SK-N-SH (cell line): ENCODE data around the gene CDH13.

Experiments
- CTCF ChIP-seq: fragments of 200-600 bp; sonication (generic); IDR thresholded peaks from 2 replicates; pipeline ENCODE4 v1.6.1; 2017; ENCODE audit warnings: antibody characterized with exemption, mild to moderate bottlenecking, moderate library complexity
- EP300 ChIP-seq, 2 experiments: IDR thresholded peaks; 2 replicates each; pipeline versions ENCODE4 v1.4.0 to v1.6.1; 2012; ENCODE audit warnings: borderline replicate concordance in 1 of 2, low read depth in 1 of 2, low read length in 1 of 2
- FOSL2 ChIP-seq: IDR thresholded peaks from 2 replicates; pipeline ENCODE4 v1.4.0; 2012; ENCODE audit warnings: low read depth, mild to moderate bottlenecking, moderate library complexity, borderline replicate concordance
- FOXM1 ChIP-seq: IDR thresholded peaks from 2 replicates; pipeline ENCODE4 v1.4.0; 2012; ENCODE audit warnings: low read depth, mild to moderate bottlenecking
- JUND ChIP-seq: IDR thresholded peaks from 2 replicates; pipeline ENCODE4 v1.4.0; 2012
- MEF2A ChIP-seq: IDR thresholded peaks from 2 replicates; pipeline ENCODE4 v1.4.0; 2012; ENCODE audit warnings: low read depth, borderline replicate concordance
- NRF1 ChIP-seq: IDR thresholded peaks from 2 replicates; pipeline ENCODE4 v1.6.1; 2012; ENCODE audit warnings: low read depth, mild to moderate bottlenecking, low read length
- RAD21 ChIP-seq: IDR thresholded peaks from 2 replicates; pipeline ENCODE4 v1.6.1; 2012; ENCODE audit warnings: mild to moderate bottlenecking, low read length
- RFX5 ChIP-seq: IDR thresholded peaks from 2 replicates; pipeline ENCODE4 v1.6.1; 2012; ENCODE audit warnings: mild to moderate bottlenecking, improper control_type of control experiment, low read length
- TAF1 ChIP-seq: IDR thresholded peaks from 2 replicates; pipeline ENCODE4 v1.6.1; 2012; ENCODE audit warnings: low read depth, mild to moderate bottlenecking, low read length, moderate library complexity, borderline replicate concordance
- YY1 ChIP-seq: IDR thresholded peaks from 2 replicates; pipeline ENCODE4 v1.4.0; 2012; ENCODE audit warnings: low read depth, mild to moderate bottlenecking
- ZBTB33 ChIP-seq: IDR thresholded peaks from 2 replicates; pipeline ENCODE4 v1.4.0; 2012; ENCODE audit warnings: low read depth, borderline replicate concordance
- TF ChIP-seq, protein P1 (sequence below): IDR thresholded peaks from 2 replicates; pipeline ENCODE4 v1.4.0; 2012; ENCODE audit warnings: low read depth, borderline replicate concordance

GRCh38 chr16:83831456-83831987 is 1204.8 kb downstream of the CDH13 start:
- TF ChIP-seq, protein P1, sequence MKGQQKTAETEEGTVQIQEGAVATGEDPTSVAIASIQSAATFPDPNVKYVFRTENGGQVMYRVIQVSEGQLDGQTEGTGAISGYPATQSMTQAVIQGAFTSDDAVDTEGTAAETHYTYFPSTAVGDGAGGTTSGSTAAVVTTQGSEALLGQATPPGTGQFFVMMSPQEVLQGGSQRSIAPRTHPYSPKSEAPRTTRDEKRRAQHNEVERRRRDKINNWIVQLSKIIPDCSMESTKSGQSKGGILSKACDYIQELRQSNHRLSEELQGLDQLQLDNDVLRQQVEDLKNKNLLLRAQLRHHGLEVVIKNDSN = no peak
- TF ChIP-seq JUND (no peak), CTCF (no peak), NRF1 (no peak), RAD21 (no peak), YY1 (no peak), MEF2A (no peak), FOXM1 (no peak), RFX5 (no peak), FOSL2 (no peak), TAF1 (no peak), ZBTB33 (no peak), EP300 (IDR thresholded peaks at IDR 0.05; ENCODE audit: borderline replicate concordance in 1 of 2, low read depth in 1 of 2, low read length in 1 of 2) (no peak)
